GM19324 (cell line): ENCODE data around the gene CNKSR2.

ENCODE experiments used
- ATAC-seq: cut with Tn5 transposase; IDR thresholded peaks from one replicate; pipeline ENCODE4 v1.9.1; 2021; ENCODE audit warnings: mild to moderate bottlenecking, moderate library complexity; ENCODE audit not compliant: unreplicated experiment, low FRiP score

CNKSR2 gene

DNA sequence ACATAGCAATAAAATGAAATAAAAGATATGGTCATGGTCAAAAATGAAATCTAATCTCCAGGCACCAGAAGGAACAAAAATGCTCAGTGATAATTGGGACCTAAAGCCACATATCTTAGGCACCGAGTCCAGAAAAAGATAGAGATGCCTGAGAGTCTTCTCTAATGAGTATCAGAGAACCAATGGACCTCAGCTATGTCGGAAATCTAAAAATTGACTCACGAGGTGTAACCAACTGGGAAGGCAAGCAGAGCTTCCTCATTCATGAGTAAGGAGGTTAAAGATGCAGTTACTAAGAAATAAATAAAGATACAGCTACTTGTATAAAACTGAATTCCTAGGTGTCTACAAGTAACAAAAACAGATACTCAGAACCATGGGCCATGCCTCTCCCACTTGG lies 211.8 kb downstream of the CNKSR2 start:
- ATAC-seq = no peak

DNA sequence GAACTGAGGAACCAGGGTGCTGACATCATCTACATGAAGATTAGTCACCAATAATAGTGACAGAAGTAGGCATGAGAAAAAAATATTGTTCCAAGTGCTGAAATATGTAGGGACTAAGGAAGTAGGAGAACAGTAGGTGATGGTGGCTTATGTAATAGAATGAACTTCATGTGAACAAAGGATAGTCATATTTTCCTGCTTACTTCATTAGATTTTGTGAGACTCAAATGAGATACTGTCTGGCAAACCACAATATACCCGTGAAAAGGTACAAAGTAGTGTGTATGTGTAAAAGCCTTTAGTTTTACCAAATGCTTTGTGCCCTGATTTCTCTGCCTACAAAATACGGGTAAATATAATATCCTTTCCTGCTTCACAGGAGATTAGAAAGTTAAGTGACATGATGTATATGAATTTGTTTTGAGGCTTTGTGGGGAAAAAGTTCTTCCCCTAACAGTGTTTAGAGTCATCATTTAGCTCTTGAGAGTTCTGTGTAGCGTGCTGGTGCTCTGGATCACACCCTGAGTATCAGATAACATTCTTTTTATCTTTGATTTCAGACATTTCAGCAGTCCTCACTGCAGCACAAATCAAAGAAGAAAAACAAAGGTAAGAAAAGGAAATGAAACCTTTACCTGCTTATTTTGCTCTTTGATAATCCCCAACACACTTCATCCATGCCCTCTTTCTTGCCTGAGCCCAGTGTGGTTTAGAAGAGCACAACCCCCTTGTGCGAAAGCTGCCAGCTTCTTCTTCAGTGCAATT lies 216.0 kb downstream of the CNKSR2 start:
- no peak for ATAC-seq

- no peak for ATAC-seq
Observed at GRCh38 chrX:21606002-21606401, 231.8 kb downstream of the CNKSR2 start.

- ATAC-seq = no peak
Observed at GRCh38 chrX:21610168-21610567, 235.9 kb downstream of the CNKSR2 start.

DNA sequence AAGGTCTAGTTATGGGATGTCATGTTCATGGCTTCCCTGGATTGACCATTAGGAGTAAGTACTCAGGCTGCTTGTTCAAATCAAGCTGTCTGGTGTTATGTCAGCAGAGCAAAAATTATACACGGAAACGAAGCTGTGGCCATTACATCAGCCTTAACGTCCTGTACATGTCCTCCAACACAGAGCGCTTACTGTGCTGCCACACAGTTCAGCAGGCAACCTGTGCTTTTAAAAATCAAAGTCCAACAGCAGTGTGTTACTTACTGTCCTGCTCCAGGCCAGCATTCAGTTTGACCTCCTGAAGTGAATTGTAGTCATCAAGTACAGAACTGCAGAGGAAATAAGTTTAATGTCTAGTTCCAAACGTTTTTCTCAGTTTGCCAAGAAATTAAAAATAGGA lies 237.9 kb downstream of the CNKSR2 start:
- ATAC-seq = no peak

DNA sequence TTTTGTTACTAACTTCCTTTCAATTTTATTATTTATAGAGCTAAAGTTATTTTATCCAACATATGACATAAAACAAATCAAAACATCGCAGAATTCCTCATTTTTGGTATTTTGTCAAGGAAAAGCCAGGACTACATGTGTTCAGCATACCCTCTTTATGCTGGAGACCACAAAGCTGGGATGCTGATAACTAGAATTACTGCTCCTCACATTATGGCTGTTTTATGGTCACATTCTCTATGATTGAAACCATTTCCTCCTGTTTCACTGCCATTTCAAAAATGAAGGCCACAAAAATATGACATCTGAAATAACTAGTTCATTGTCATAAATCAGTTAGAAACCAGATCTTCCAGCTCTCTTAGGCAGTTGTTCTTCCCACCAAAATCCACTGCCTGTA lies 242.2 kb downstream of the CNKSR2 start:
- no peak for ATAC-seq

DNA sequence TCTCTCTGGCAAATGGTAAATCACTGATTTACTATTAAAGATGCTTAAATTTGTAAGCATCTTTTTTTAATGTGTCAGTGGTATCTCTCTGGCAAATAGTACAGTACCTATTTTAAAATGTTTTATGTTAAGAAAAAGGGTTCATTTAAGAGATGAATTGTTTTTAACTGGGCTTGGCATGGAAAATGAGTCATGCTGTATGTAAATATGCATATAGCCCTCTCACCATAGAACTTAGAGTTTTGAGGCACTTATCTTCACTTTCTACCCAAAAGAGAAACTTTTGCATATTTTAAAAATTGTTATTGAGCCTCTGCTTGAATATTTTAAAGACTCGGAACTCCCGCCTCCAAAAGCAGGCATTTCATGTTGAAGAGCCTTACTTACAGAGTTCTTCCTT lies 246.0 kb downstream of the CNKSR2 start:
- ATAC-seq = no peak

GRCh38 chrX:21623778-21624501 lies 249.7 kb downstream of the CNKSR2 start:
- no peak for ATAC-seq

- no peak for ATAC-seq
Observed at GRCh38 chrX:21632027-21632426, 257.8 kb downstream of the CNKSR2 start.

DNA sequence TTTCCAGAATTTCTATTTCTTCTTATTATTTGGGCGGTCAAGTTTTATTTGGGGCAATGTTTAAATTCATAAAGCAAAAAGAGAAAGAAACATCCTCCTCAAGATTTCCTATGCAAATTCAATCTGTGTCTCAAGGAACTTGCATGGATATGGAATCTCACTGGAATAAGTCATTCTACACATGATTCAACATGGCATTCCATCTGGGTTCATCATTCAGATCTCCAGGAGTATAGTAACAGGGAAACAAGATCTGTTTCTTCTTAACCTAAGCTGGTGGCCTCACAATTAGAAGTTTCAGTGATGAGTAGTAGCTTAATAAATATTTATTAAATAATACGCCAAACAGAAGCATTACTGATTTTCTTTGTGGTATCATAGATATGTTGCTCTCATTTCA lies 264.1 kb downstream of the CNKSR2 start:
- ATAC-seq = no peak

DNA sequence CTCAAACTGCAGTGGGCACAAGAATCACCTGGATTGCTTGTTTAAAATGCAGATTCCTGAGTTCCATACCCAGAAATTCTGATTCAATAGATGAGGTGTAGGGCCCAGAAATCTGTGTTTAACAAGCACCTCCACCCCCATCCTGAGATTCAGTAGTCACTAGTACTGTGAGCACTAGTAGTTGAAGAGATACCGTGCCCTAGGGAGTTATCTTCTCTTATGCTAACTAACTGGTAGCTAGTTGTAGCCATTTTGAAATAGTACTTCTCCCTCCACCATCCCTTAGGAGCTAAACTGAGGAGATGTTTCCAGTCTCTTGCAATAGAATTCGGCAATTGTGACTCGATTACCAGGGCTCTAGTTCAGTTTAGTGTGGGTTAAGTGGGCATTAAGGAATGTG lies 265.6 kb downstream of the CNKSR2 start:
- ATAC-seq = no peak

- no peak for ATAC-seq
Observed at GRCh38 chrX:21645431-21645830, 271.2 kb downstream of the CNKSR2 start.

DNA sequence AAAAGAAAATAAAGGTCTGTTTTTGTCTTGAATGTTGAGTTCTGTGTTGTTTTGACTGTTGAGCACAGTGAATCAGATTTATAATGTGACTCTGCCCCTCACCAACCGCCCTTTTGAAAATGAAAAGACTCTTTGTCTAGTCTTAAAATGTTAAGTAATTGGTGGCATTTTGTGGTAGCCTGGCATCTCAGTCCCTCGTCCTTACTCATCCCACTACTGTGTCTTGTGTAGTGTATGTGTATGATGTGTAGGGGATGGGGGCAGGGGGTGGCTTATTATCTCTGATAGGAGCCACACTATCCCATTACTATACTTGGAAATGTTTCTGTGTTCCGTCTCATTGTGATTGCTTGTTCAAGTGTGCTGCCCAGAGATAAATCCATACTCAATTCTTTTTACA lies 271.7 kb downstream of the CNKSR2 start:
- no peak for ATAC-seq

- no peak for ATAC-seq
Observed at GRCh38 chrX:21655901-21656586, 281.8 kb downstream of the CNKSR2 start.

- ATAC-seq = no peak
Observed at GRCh38 chrX:21656587-21657317, 282.5 kb downstream of the CNKSR2 start.

GRCh38 chrX:21657318-21658151 lies 283.3 kb downstream of the CNKSR2 start:
- no peak for ATAC-seq

DNA sequence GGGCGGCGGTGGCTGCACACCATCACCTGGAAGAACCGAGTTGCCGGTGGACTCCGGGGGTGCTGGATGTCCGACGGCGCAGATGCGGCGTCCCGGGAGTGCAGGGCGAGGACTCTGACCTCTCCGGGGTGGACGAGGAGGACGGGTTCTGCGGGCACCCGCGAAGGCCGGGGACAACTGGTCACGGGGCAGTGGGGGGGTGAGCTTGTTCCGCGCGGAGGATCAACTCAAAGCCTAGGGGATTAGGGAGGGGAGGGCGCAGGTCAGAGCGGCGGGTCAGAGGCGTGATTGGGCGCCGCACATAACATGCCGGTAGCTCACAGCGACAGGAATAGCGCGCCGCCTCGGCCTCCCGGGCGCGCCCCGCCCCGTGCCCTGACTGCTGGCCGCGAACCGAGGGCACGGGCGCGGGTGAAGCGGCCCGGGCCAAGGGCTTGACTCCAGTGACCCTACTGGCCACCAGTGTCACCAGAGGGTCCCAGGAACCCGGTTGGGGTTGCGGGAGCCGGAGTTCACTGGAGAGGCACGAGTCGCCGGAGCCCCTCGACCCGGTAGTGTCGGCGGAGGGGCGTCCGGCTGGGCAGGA lies 284.0 kb downstream of the CNKSR2 start, which contains the start of gene KLHL34:
Gene KLHL34 (minus strand): TSS at position 179 of the 586 bp plus-strand sequence. CDS start 542 bp downstream, outside the sequence.
- ATAC-seq = no peak

GRCh38 chrX:21658746-21659145 lies 284.5 kb downstream of the CNKSR2 start:
- no peak for ATAC-seq

DNA sequence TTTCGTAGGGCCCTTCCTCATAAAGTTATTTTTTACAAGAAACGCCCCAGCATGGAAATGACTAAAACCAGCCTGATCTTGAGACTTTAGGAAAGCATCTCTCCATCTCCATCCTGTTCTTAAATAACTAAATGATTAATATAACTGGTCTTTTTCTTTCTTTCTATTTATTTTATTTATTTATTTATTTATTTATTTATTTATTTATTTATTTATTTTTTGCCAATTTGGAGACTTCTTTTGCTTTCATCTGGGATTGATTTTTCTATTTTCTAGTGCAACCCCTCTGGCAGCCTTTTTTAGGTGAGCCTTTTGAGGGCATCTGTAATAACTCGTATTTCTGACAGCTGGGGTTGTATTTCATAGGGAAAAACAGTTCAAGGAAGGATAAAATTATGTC lies 285.1 kb downstream of the CNKSR2 start:
- ATAC-seq = no peak
